Right lobe of liver (tissue), 4 donors: ENCODE measurements around the gene DHRS1.

Source experiments
- POLR2A ChIP-seq: fragments of 450-650 bp; IDR thresholded peaks from one replicate; pipeline ENCODE4 v1.6.1; 2017; ENCODE audit warnings: antibody characterized with exemption, mild to moderate bottlenecking
- TF ChIP-seq, protein P1 (sequence below), 4 donors: fragments of 200-600 bp in 3 of 4; fragments of 450-650 bp in 1 of 4; IDR thresholded peaks; one replicate each; pipeline versions ENCODE4 v1.5.1 to v1.8.0; 2016 to 2022; ENCODE audit warnings: antibody characterized with exemption in 4 of 4, mild to moderate bottlenecking in 2 of 4
- donor health status: DM: no; HTN: no; CAD: no.
- donor health status: DM: no; HTN: no; CAD: no.
- donor health status: DM: no; HTN: yes; CAD: no.

DNA sequence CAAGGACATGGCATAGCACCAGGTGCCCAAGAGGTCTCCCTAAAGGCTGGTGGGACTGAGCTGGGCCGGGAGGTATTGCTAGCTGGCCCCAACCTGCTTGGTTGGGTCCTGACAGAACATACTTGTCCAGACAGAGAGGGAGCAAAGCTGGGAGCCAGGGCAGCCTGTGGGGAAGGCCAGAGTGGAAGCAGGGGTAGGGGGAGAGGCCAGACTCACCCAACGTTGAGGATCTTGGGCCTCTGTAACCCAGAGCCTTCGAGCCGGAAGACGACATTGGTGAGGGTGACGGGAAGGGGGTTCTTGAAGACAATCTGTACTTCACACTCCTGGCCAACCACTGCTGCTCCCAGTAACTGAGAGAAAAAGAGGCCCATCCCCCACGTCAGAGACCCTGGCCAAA, 45.6 kb downstream of the DHRS1 start:
- TF ChIP-seq POLR2A = no peak
- TF ChIP-seq, protein P1, sequence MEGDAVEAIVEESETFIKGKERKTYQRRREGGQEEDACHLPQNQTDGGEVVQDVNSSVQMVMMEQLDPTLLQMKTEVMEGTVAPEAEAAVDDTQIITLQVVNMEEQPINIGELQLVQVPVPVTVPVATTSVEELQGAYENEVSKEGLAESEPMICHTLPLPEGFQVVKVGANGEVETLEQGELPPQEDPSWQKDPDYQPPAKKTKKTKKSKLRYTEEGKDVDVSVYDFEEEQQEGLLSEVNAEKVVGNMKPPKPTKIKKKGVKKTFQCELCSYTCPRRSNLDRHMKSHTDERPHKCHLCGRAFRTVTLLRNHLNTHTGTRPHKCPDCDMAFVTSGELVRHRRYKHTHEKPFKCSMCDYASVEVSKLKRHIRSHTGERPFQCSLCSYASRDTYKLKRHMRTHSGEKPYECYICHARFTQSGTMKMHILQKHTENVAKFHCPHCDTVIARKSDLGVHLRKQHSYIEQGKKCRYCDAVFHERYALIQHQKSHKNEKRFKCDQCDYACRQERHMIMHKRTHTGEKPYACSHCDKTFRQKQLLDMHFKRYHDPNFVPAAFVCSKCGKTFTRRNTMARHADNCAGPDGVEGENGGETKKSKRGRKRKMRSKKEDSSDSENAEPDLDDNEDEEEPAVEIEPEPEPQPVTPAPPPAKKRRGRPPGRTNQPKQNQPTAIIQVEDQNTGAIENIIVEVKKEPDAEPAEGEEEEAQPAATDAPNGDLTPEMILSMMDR (IDR thresholded peaks at IDR 0.05) = no peak
